Spleen (tissue), 7 donors: ENCODE results near the gene ATP23.

Source experiments
- POLR2A ChIP-seq, 3 donors: fragments of 450-650 bp; IDR thresholded peaks; one replicate each; pipeline ENCODE4 v1.5.1; 2017; ENCODE audit warnings: antibody characterized with exemption in 3 of 3, mild to moderate bottlenecking in 1 of 3
- POLR2AphosphoS5 ChIP-seq, 3 donors: sonication (generic); formaldehyde crosslinking; IDR thresholded peaks; one replicate each; pipeline ENCODE4 v1.5.1; 2017; ENCODE audit warnings: antibody characterized with exemption in 3 of 3
- TF ChIP-seq, protein P1 (sequence below), 11 experiments: fragments of 200-600 bp in 7 of 11; fragments of 450-650 bp in 4 of 11; sonication (generic) in 4 of 11; IDR thresholded peaks in 8 of 11; conservative IDR thresholded peaks in 3 of 11; 1 replicate in 7 of 11; 2 replicates in 4 of 11; pipeline versions ENCODE4 v1.4.0 to v1.8.0; 2016 to 2021; ENCODE audit warnings: antibody characterized with exemption in 11 of 11, inconsistent platforms in 4 of 11, mild to moderate bottlenecking in 1 of 11
- donor health status: DM: no; HTN: no; CAD: no; lungs with moderate emphysema.
- donor health status: DM: no; HTN: no; CAD: no.
- donor health status: DM: no; HTN: no; CAD: no.

DNA sequence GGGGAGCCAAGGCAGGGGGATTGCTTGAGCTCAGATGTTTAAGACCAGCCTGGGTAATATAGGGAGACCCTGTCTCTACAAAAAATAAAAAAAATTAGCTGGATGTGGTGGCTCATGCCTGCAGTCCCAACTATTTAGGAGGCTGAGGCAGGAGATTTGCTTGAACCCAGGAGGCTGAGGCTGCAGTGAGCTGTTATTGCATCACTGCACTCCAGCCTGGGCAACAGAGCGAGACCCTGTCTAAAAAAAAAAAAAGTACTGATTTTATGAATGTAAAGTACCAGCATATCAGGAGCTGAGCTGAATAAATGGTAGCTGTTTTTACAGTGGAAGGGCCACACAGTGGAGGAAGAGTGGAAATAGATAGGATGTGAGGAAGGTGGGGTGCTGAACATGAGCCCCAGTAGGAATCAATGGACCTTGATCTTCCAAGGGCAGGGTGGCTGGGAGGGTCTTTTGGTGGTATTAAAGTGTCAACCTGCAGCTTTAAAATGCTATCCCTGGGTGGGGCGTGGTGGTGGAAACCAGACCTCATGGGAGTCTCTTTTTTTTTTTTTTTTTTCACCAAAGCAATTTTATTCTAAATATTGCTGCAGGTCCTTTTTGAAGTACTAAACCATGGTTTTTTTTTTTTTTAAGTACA, 2.2 kb downstream of the ATP23 start:
- TF ChIP-seq, protein P1, sequence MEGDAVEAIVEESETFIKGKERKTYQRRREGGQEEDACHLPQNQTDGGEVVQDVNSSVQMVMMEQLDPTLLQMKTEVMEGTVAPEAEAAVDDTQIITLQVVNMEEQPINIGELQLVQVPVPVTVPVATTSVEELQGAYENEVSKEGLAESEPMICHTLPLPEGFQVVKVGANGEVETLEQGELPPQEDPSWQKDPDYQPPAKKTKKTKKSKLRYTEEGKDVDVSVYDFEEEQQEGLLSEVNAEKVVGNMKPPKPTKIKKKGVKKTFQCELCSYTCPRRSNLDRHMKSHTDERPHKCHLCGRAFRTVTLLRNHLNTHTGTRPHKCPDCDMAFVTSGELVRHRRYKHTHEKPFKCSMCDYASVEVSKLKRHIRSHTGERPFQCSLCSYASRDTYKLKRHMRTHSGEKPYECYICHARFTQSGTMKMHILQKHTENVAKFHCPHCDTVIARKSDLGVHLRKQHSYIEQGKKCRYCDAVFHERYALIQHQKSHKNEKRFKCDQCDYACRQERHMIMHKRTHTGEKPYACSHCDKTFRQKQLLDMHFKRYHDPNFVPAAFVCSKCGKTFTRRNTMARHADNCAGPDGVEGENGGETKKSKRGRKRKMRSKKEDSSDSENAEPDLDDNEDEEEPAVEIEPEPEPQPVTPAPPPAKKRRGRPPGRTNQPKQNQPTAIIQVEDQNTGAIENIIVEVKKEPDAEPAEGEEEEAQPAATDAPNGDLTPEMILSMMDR (IDR thresholded peaks at IDR 0.05 in 8 of 11, conservative IDR thresholded peaks at IDR 0.05 in 3 of 11) = no peak
- TF ChIP-seq POLR2A (IDR thresholded peaks at IDR 0.05) (no peak), POLR2AphosphoS5 (IDR thresholded peaks at IDR 0.05) (no peak)
